Endothelial cell of umbilical vein (primary cell): ENCODE measurements around the gene IBA57. TPM values are rescaled to one million over a fixed set of nuclear protein-coding genes. Genes with fewer than 3 reads are reported as not detected.

ENCODE experiments used
- BruUV-seq: library from RNA; stranded (reverse); fragments of 400-500 nt; replicated peaks from 2 replicates; lab custom pipeline; 2021; lab: Mats Ljungman, UMichigan
- CTCF ChIA-PET: fragments of 300-600, 350-600 bp; sonication (Branson Sonifier 250); formaldehyde crosslinking; loops from one replicate; lab custom pipeline; 2021; ENCODE audit warnings: antibody characterized with exemption, inconsistent platforms; lab: Charles Lee
- POLR2A ChIA-PET: fragments of 300-600, 350-600 bp; sonication (Branson Sonifier 250); formaldehyde crosslinking; loops from one replicate; lab custom pipeline; 2021; ENCODE audit warnings: antibody characterized with exemption, inconsistent platforms; lab: Charles Lee
- DNase-seq: peaks from one replicate; pipeline ENCODE4 v3.0.0-alpha.2; 2011; ENCODE audit warnings: low read depth, low spot score
- FAIRE-seq: peaks from 2 replicates; lab custom pipeline; 2011; peaks lifted over from hg19 to GRCh38; lab: Jason Lieb, UNC
- H2AFZ ChIP-seq: 2 replicates; pipeline ENCODE4 v1.6.0; 2012; ENCODE audit warnings: low read depth, low read length, control low read depth, inconsistent platforms
- H3K27ac ChIP-seq: 2 replicates; pipeline ENCODE4 v1.5.1; 2011; ENCODE audit warnings: low read depth, mild to moderate bottlenecking, control low read depth, low read length, moderate library complexity; ENCODE audit not compliant: insufficient read depth
- H3K27me3 ChIP-seq, 2 experiments: 2 replicates each; pipeline versions ENCODE4 v1.6.0 to v1.6.1; 2011; ENCODE audit warnings: low read length in 2 of 2, mixed read lengths in 1 of 2; ENCODE audit not compliant: control insufficient read depth in 2 of 2, insufficient read depth in 2 of 2
- H3K36me3 ChIP-seq, 2 experiments: 2 replicates in 1 of 2; 3 replicates in 1 of 2; pipeline ENCODE4 v1.5.1; 2011; ENCODE audit warnings: low read length in 2 of 2, mild to moderate bottlenecking in 1 of 2, moderate library complexity in 1 of 2; ENCODE audit not compliant: control insufficient read depth in 2 of 2, insufficient read depth in 2 of 2; ENCODE audit errors: extremely low read depth in 1 of 2
- H3K4me1 ChIP-seq: 3 replicates; pipeline ENCODE4 v1.5.1; 2011; ENCODE audit warnings: mild to moderate bottlenecking, low read length; ENCODE audit not compliant: control insufficient read depth, insufficient read depth; ENCODE audit errors: extremely low read depth
- H3K4me2 ChIP-seq: 2 replicates; pipeline ENCODE4 v1.6.1; 2011; ENCODE audit warnings: low read length, control low read depth, mixed read lengths; ENCODE audit not compliant: insufficient read depth
- H3K4me3 ChIP-seq, 3 experiments: fragments of 200-600 bp in 1 of 3; sonication (generic), shearing (Covaris generic) in 1 of 3; replicated peaks in 1 of 3; 2 replicates each; pipeline ENCODE4 v1.5.1; 2011 to 2016; ENCODE audit warnings: control low read depth in 3 of 3, low read length in 3 of 3, mild to moderate bottlenecking in 2 of 3, inconsistent platforms in 1 of 3, low read depth in 1 of 3, moderate library complexity in 1 of 3; ENCODE audit not compliant: insufficient read depth in 1 of 3
- H3K79me2 ChIP-seq: 2 replicates; pipeline ENCODE4 v1.6.0; 2012; ENCODE audit warnings: low read length, inconsistent platforms; ENCODE audit not compliant: control insufficient read depth, insufficient read depth
- H3K9ac ChIP-seq: replicated peaks from 2 replicates; pipeline ENCODE3; 2011; ENCODE audit warnings: low read length, control low read depth; ENCODE audit not compliant: insufficient read depth; ENCODE audit errors: extremely low read depth
- H3K9me1 ChIP-seq: replicated peaks from 3 replicates; pipeline ENCODE4 v1.6.0; 2011; ENCODE audit warnings: mild to moderate bottlenecking, low read length; ENCODE audit not compliant: control insufficient read depth, insufficient read depth; ENCODE audit errors: extremely low read depth
- H3K9me3 ChIP-seq: replicated peaks from 2 replicates; pipeline ENCODE4 v1.5.1; 2012; ENCODE audit warnings: low read length, inconsistent platforms; ENCODE audit not compliant: control insufficient read depth, insufficient read depth
- H4K20me1 ChIP-seq: replicated peaks from 2 replicates; pipeline ENCODE3; 2011; ENCODE audit warnings: mild to moderate bottlenecking, low read length; ENCODE audit not compliant: control insufficient read depth, insufficient read depth; ENCODE audit errors: extremely low read depth
- CTCF ChIP-seq, 2 donors: IDR thresholded peaks; 1 replicate in 1 of 2; 2 replicates in 1 of 2; pipeline ENCODE4 v1.5.1; 2011; ENCODE audit warnings: low read length in 2 of 2, mild to moderate bottlenecking in 2 of 2, moderate library complexity in 2 of 2, control low read depth in 1 of 2, inconsistent platforms in 1 of 2, low read depth in 1 of 2; ENCODE audit not compliant: insufficient read depth in 1 of 2; ENCODE audit errors: extremely low read depth in 1 of 2
- EZH2 ChIP-seq: IDR thresholded peaks from 2 replicates; pipeline ENCODE4 v1.6.1; 2012; ENCODE audit warnings: borderline replicate concordance, low read depth, mild to moderate bottlenecking, moderate library complexity, low read length, inconsistent platforms; ENCODE audit not compliant: severe bottlenecking
- FOS ChIP-seq: IDR thresholded peaks from 2 replicates; pipeline ENCODE4 v1.6.1; 2011; ENCODE audit warnings: mild to moderate bottlenecking, low read length, moderate library complexity, borderline replicate concordance; ENCODE audit not compliant: insufficient read depth
- GATA2 ChIP-seq: IDR thresholded peaks from 2 replicates; pipeline ENCODE4 v1.7.0; 2011; ENCODE audit warnings: low read depth, mild to moderate bottlenecking, moderate library complexity, mixed read lengths, low read length; ENCODE audit not compliant: insufficient read length, insufficient read depth
- JUN ChIP-seq: IDR thresholded peaks from 2 replicates; pipeline ENCODE4 v1.6.1; 2011; ENCODE audit warnings: borderline replicate concordance, low read depth; ENCODE audit not compliant: insufficient read length, insufficient read depth
- MYC ChIP-seq: IDR thresholded peaks from one replicate; pipeline ENCODE4 v1.6.1; 2011; ENCODE audit warnings: mild to moderate bottlenecking, low read depth, low read length
- POLR2A ChIP-seq: IDR thresholded peaks from 2 replicates; pipeline ENCODE4 v1.6.1; 2012; ENCODE audit warnings: low read depth, mild to moderate bottlenecking, control low read depth, low read length
- POLR2AphosphoS5 ChIP-seq: IDR thresholded peaks from 2 replicates; pipeline ENCODE4 v1.6.1; 2012; ENCODE audit warnings: low read depth, mild to moderate bottlenecking, control low read depth, low read length, moderate library complexity; ENCODE audit not compliant: insufficient read depth
- dilution Hi-C: fragments of 300-500 bp; cut with MboI; formaldehyde crosslinking; loops from one replicate; pipeline ENCODE4 v1.15.0; 2019; ENCODE audit warnings: low sequenced_read_pairs; ENCODE audit not compliant: extremely low pct_ligation_motif_present
- intact Hi-C: fragments of 100-400 bp; cut with micrococcal nuclease; formaldehyde crosslinking; loops from one replicate; pipeline ENCODE4 v1.10.0; 2022
- polyA plus RNA-seq, 4 experiments: library from polyadenylated mRNA; depleted of rRNA in 3 of 4; stranded (reverse) in 3 of 4; unstranded in 1 of 4; fragments of >200 nt; gene quantifications; 2 replicates each; pipeline versions ENCODE4 v1.2.1 to v1.2.3, GENCODE V29; 2011 to 2012; ENCODE audit warnings: missing spikeins in 1 of 4
- total RNA-seq: library from RNA; stranded (reverse); gene quantifications from 2 replicates; pipeline ENCODE4 v1.2.3, GENCODE V29; 2021
- TF ChIP-seq, protein P1 (sequence below): IDR thresholded peaks from 2 replicates; pipeline ENCODE4 v1.6.1; 2011; ENCODE audit not compliant: insufficient read depth, insufficient read length

The IBA57 gene
- total and polyA plus RNA-seq, 2 donors (not counting 3 experiments of a cell fraction or from before 2014, with no cell fraction given), result 3.4 to 7.7 TPM

GRCh38 chr1:228214921-228215662 lies 49.5 kb downstream of the IBA57 start:
- Histone ChIP-seq H3K4me2 (no peak overlapping the region), H3K27ac (no peak overlapping the region), H3K4me3 (no peak overlapping the region), H3K27me3 (peaks cover 4 to 16% of the 10 kb centered on the region in 2 experiments), H3K9me3 (no peaks in the 10 kb centered on the region), H4K20me1 (no peaks in the 10 kb centered on the region), H3K9me1 (no peaks in the 10 kb centered on the region), H3K36me3 (no peaks in the 10 kb centered on the region), H2AFZ (no peak overlapping the region), H3K79me2 (no peaks in the 10 kb centered on the region), H3K4me1 (no peaks in the 10 kb centered on the region), H3K9ac (no peak overlapping the region)
- TF ChIP-seq CTCF (IDR thresholded peaks at IDR 0.05; ENCODE audit: extremely low read depth in 1 of 2, insufficient read depth in 1 of 2, low read depth in 1 of 2, low read length in 2 of 2), result no peak
- TF ChIP-seq, protein P1, sequence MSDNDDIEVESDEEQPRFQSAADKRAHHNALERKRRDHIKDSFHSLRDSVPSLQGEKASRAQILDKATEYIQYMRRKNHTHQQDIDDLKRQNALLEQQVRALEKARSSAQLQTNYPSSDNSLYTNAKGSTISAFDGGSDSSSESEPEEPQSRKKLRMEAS, result no peak
- TF ChIP-seq GATA2, result no peak
- no peak for TF ChIP-seq EZH2
- TF ChIP-seq POLR2AphosphoS5, result no peak
- TF ChIP-seq MYC, result no peak
- TF ChIP-seq JUN, result no peak
- no peak for TF ChIP-seq POLR2A
- TF ChIP-seq FOS, result no peak
- ChIA-PET POLR2A (no interaction called here), CTCF (interaction anchor here (1.0 to 2.2 kb wide), 3 partner anchors 10 to 299 kb away, joined by 3 to 9 read pairs (median 3); no protein-coding TSS in a partner anchor)
- FAIRE-seq, result no peak
- no TSS peak for BruUV-seq
- dilution Hi-C loops, result no loop called here
- intact Hi-C loops, result loop anchor here (10.0 kb wide), 1 partner anchor 220 kb away; no protein-coding TSS in a partner anchor
- DNase-seq, result no peak
